NB4 (cell line): ENCODE results near the gene ATP13A4.

ENCODE experiments used
- POLR2A ChIP-seq: IDR thresholded peaks from 2 replicates; pipeline ENCODE4 v1.6.1; 2011; ENCODE audit warnings: mild to moderate bottlenecking; ENCODE audit not compliant: insufficient read length; ENCODE audit errors: extremely low read depth
- TF ChIP-seq, protein P1 (sequence below): IDR thresholded peaks from one replicate; pipeline ENCODE4 v1.5.1; 2012; ENCODE audit warnings: low read depth, low read length

DNA sequence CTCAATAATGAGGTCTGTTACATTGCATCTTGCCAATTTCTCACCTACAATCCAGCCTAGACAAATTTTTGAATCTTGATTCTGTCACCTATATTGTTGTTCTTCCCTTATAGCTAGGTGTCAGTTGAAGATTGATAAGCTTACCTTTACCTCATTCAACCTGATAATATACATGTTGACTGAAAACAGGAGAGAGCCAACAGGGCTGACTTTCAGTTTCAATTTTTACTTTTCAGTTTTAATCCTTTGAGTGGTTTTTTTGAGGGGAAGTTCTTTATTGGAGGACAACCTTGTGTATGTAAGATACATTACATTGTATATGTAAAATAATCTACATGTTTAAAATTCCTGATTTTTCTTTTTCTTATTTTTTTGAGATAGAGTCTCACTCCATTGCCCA lies 181.9 kb downstream of the ATP13A4 start:
- TF ChIP-seq, protein P1, sequence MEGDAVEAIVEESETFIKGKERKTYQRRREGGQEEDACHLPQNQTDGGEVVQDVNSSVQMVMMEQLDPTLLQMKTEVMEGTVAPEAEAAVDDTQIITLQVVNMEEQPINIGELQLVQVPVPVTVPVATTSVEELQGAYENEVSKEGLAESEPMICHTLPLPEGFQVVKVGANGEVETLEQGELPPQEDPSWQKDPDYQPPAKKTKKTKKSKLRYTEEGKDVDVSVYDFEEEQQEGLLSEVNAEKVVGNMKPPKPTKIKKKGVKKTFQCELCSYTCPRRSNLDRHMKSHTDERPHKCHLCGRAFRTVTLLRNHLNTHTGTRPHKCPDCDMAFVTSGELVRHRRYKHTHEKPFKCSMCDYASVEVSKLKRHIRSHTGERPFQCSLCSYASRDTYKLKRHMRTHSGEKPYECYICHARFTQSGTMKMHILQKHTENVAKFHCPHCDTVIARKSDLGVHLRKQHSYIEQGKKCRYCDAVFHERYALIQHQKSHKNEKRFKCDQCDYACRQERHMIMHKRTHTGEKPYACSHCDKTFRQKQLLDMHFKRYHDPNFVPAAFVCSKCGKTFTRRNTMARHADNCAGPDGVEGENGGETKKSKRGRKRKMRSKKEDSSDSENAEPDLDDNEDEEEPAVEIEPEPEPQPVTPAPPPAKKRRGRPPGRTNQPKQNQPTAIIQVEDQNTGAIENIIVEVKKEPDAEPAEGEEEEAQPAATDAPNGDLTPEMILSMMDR: no peak
- no peak for TF ChIP-seq POLR2A
